ENCODE measurements around the gene CRHR2. TPM values are rescaled to one million over a fixed set of nuclear protein-coding genes. Genes with fewer than 3 reads are reported as not detected.

Gene CRHR2
- polyA plus RNA-seq, 1 of the 3 experiments (the other 2 are of a cell fraction), result not detected

DNA sequence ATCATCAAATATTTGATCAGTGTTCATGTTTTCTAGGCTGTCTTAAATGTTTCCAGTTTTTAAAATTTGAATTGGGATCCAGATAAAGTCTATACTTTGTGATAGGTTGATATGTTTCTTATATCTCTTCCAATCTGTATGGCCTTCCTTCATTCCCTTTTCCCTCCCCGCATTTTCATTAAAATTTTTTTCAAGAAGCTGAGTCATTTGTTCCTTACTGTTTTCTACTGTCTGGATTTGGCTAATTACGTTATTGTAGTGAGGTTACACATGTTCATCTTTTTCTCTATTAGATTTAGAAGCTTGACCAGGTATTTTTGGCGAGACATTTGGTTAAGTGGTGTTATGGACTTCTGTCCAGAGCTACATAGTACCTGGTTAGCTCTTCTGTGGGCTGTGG, 76.4 kb downstream of the CRHR2 start:
- DNase-seq, result no peak
- no peaks in the 10 kb centered on the region for H3K9me3 ChIP-seq
- POLR2A ChIA-PET, result no interaction called here
- H3F3A ChIP-seq (replicated peaks; ENCODE audit: insufficient read depth), result peaks cover 36% of the 10 kb centered on the region
- peaks cover 91 to 93% of the 10 kb centered on the region in 2 experiments for H3K36me3 ChIP-seq (replicated peaks in 1 of 2; ENCODE audit: control insufficient read depth in 1 of 2, insufficient read depth in 2 of 2, low read length in 1 of 2)
- peaks cover 57% of the 10 kb centered on the region for H4K20me1 ChIP-seq (ENCODE audit: insufficient read depth)
- WGBS (ENCODE audit: low lambda C conversion rate), result 81% methylated on average over 3 of the region's 3 CpGs
- no peak overlapping the region for H3K4me3 ChIP-seq (ENCODE audit: low read depth in 2 of 2, low read length in 1 of 2)
- H3K27ac ChIP-seq (ENCODE audit: low read depth in 2 of 2, low read length in 1 of 2), result peak overlapping the region in 1 of 2 experiments; percentile 2; a peak in 1 of 4 replicates
- no peak overlapping the region for H3K4me2 ChIP-seq
- no peak overlapping the region for H2AFZ ChIP-seq (ENCODE audit: low read depth)
- peaks cover 83% of the 10 kb centered on the region for H3K79me2 ChIP-seq (ENCODE audit: insufficient read depth)
- no peaks in the 10 kb centered on the region for H3K9me2 ChIP-seq
- CTCF ChIA-PET, result interaction anchor here (0.7 to 2.7 kb wide), 5 partner anchors 13 to 134 kb away, joined by 3 to 10 read pairs (median 3); no protein-coding TSS in a partner anchor
- no peaks in the 10 kb centered on the region for H3K27me3 ChIP-seq (ENCODE audit: insufficient read depth)
- peaks cover 0 to 2% of the 10 kb centered on the region in 2 experiments; a peak in 2 of 4 replicates for H3K4me1 ChIP-seq (ENCODE audit: control insufficient read depth in 1 of 2, insufficient read depth in 2 of 2, low read depth in 1 of 2, low read length in 1 of 2)
- TF ChIP-seq, protein P1, sequence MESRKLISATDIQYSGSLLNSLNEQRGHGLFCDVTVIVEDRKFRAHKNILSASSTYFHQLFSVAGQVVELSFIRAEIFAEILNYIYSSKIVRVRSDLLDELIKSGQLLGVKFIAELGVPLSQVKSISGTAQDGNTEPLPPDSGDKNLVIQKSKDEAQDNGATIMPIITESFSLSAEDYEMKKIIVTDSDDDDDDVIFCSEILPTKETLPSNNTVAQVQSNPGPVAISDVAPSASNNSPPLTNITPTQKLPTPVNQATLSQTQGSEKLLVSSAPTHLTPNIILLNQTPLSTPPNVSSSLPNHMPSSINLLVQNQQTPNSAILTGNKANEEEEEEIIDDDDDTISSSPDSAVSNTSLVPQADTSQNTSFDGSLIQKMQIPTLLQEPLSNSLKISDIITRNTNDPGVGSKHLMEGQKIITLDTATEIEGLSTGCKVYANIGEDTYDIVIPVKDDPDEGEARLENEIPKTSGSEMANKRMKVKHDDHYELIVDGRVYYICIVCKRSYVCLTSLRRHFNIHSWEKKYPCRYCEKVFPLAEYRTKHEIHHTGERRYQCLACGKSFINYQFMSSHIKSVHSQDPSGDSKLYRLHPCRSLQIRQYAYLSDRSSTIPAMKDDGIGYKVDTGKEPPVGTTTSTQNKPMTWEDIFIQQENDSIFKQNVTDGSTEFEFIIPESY (IDR thresholded peaks at IDR 0.05; ENCODE audit: borderline replicate concordance, low read depth), result no peak
- peak in 1 of 2 experiments; percentile 17; a peak in 1 of 4 replicates for TF ChIP-seq EP300 (IDR thresholded peaks at IDR 0.05; ENCODE audit: borderline replicate concordance in 1 of 2, low read depth in 1 of 2, low read length in 1 of 2)
- H3K9ac ChIP-seq, result no peak overlapping the region

DNA sequence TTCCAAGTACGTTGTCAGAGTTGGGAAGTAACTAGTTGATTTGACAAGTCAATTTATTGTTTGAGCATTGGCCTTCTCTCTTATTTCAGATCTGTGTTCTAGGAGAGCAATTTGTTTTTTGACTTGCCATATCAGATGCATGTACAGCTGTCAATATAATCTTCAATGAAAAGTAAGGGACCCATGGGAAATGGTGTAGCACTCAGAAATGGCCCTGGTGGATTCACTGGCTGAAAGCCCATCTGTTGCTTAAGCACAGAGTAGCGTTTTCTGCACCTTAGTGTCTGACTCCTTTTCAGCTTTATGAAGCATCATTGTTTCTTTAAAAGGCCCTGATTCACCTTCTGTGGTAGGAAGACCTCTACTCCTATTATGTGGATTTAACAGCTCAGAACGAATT, 77.4 kb downstream of the CRHR2 start:
- Histone ChIP-seq H3K9me2 (no peaks in the 10 kb centered on the region), H3K36me3 (replicated peaks in 1 of 2; ENCODE audit: control insufficient read depth in 1 of 2, insufficient read depth in 2 of 2, low read length in 1 of 2) (peaks cover 91 to 93% of the 10 kb centered on the region in 2 experiments), H4K20me1 (ENCODE audit: insufficient read depth) (peaks cover 57% of the 10 kb centered on the region), H3K4me3 (ENCODE audit: low read depth in 2 of 2, low read length in 1 of 2) (no peak overlapping the region), H3K4me1 (ENCODE audit: control insufficient read depth in 1 of 2, insufficient read depth in 2 of 2, low read depth in 1 of 2, low read length in 1 of 2) (peaks cover 0 to 2% of the 10 kb centered on the region in 2 experiments; a peak in 2 of 4 replicates), H3K27me3 (ENCODE audit: insufficient read depth) (no peaks in the 10 kb centered on the region), H3K9me3 (no peaks in the 10 kb centered on the region), H3F3A (replicated peaks; ENCODE audit: insufficient read depth) (peaks cover 29% of the 10 kb centered on the region), H3K79me2 (ENCODE audit: insufficient read depth) (peaks cover 86% of the 10 kb centered on the region), H3K4me2 (no peak overlapping the region), H3K9ac (no peak overlapping the region), H3K27ac (ENCODE audit: low read depth in 2 of 2, low read length in 1 of 2) (no peak overlapping the region), H2AFZ (ENCODE audit: low read depth) (no peak overlapping the region)
- POLR2A ChIA-PET, result no interaction called here
- CTCF ChIA-PET, result interaction anchor here (0.6 to 2.8 kb wide), 3 partner anchors 13 to 857 kb away, joined by 3 to 14 read pairs (median 10); no protein-coding TSS in a partner anchor
- no peak for DNase-seq
- no peak for TF ChIP-seq MAX (IDR thresholded peaks at IDR 0.05; ENCODE audit: low read depth)
- TF ChIP-seq POLR2AphosphoS5 (IDR thresholded peaks at IDR 0.05; ENCODE audit: low read depth, low read length), result no peak
- no peak for TF ChIP-seq YY1 (IDR thresholded peaks at IDR 0.05; ENCODE audit: low read depth)
- no peak for TF ChIP-seq PBX3 (IDR thresholded peaks at IDR 0.05)
- TF ChIP-seq MEF2A (IDR thresholded peaks at IDR 0.05; ENCODE audit: borderline replicate concordance, low read depth), result no peak
- TF ChIP-seq ELF1 (IDR thresholded peaks at IDR 0.05), result no peak
- TF ChIP-seq TAF1 (IDR thresholded peaks at IDR 0.05; ENCODE audit: borderline replicate concordance, low read depth, low read length), result no peak
- no peak for TF ChIP-seq RXRA (IDR thresholded peaks at IDR 0.05; ENCODE audit: borderline replicate concordance, low read depth)
- 88% methylated on average over 3 of the region's 3 CpGs for WGBS (ENCODE audit: low lambda C conversion rate)

Other genes starting within 250 kb of the CRHR2 start
- gene NOD1, start 203.7 kb downstream of the CRHR2 start, polyA plus RNA-seq (2012; rRNA removed), result 5.5 and 5.6 TPM in 2 replicates
- 20.8 and 21.8 TPM in 2 replicates for gene GGCT, start 177.6 kb downstream of the CRHR2 start, polyA plus RNA-seq (2012; rRNA removed)
- gene GARS1, start 87.6 kb downstream of the CRHR2 start, polyA plus RNA-seq (2012; rRNA removed), result 301 and 344 TPM in 2 replicates
- gene INMT, start 69.7 kb upstream of the CRHR2 start, polyA plus RNA-seq (2012; rRNA removed), result not detected in 2 replicates
- gene MINDY4, start 89.0 kb upstream of the CRHR2 start, polyA plus RNA-seq (2012; rRNA removed), result 1.8 TPM in 2 replicates
- gene AQP1, start 229.4 kb upstream of the CRHR2 start, polyA plus RNA-seq (2012; rRNA removed), result 1.7 and 2.4 TPM in 2 replicates